HS-5 (cell line): ENCODE measurements around the gene PDZD2.
"Not testable (repeated sequence)": the region's sequence is repeated elsewhere in the genome, so short reads cannot be mapped to it uniquely, and the experiment has no call there.

Source experiments
- DNase-seq: peaks from one replicate; pipeline ENCODE4 v3.0.0-alpha.2; 2012; ENCODE audit warnings: low read depth

Gene PDZD2

DNA sequence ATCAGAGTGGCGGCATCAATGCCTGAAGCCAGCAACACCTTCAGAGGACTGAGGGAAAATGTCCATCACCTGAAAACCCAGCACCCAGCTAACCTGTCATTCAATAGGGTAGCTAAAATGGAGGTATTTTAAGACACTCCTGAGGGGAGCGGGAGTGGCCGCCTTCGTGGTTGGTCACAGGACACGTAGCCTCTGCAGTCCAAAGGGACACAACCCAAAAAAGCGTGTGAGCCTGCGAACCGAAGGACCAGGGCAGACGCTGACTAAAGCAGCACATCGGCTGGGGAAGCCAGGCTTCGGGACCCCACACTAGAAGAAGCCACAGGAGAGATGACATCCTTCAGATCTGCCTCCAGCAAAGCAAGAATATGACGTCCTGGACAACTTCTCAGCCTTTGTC, 464.6 kb downstream of the PDZD2 start:
- no peak for DNase-seq

DNA sequence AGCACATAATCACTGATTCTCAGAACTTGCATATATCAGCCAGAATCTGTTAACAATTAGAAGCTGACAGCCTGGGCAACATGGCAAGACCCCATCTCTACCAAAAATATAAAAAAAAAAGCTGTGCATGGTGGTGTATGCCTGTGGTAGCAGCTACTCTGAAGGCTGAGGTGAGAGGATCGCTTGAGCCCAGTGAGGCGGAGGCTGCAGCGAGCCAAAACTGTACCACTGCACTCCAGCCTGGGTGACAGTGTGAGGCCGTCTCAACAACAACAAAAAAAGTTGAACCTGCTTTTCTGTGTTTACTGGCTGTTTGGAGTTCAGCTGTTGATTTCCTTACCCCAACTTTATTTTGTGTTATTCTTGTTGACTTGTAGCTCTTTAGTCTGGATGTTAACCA, 468.4 kb downstream of the PDZD2 start:
- DNase-seq = no peak

DNA sequence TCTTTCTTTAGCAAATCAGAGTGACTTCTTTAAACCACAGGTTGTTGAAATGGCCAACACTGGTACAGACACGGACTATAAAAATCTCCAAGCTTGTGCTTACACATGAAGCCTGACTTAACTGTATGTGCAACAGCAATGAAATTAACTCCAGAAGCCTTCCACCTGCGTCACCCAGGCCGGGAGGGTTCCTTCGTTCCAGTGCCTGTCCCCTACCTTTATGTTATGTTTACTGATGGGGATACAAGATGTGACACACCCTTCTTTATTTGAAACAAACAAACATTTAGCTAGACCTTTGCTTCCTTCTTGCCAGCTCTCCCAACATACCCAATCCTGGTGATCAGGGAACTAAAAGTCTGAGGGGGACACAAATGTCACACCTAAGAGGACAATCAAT, 469.2 kb downstream of the PDZD2 start:
- DNase-seq = no peak

DNA sequence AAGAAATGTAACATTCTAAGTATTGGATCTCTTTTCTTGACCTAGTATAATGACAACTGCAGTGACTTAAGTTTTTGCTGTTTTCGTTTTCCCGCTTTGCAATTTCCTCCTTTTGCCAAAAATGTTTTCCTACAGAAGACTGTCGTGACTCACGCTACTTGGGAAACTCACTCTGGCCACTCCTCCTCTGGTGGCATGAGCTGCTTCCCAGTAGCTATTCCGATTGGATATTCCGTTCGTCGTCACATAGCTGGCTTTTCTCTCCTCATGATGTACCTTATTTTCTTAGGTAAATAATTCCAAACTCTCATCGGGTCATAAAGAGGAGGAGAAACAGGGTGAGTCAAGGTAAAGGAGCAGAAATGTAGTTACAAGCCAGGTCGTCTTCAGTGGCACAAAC, 470.3 kb downstream of the PDZD2 start:
- no peak for DNase-seq

DNA sequence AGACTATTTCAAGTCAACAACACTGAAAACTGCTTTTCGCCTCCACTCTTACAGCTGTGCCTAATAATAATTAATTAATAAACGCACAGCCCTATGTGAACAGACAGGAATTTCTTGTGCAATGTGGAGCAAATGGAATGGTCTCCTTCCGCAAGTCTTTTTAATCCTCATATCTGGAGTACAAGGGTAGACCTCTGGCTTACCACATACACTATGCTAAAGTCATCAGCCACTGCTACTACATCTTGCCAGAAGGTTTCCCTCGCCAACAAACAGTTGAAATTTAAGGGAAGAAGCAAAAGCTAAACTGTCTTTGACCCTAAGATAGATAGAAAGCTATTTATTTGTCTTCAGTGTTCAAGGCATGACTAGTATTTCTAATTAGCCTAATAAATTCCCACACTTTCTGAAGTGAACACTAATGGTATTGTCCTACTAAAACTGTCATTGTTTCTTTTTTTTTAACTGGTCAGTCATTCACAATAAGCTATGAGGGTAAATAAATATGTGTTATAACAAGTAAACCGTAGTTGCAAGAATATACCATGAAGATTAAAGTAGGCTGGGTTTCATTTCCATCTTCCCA, 471.3 kb downstream of the PDZD2 start:
- DNase-seq = no peak

DNA sequence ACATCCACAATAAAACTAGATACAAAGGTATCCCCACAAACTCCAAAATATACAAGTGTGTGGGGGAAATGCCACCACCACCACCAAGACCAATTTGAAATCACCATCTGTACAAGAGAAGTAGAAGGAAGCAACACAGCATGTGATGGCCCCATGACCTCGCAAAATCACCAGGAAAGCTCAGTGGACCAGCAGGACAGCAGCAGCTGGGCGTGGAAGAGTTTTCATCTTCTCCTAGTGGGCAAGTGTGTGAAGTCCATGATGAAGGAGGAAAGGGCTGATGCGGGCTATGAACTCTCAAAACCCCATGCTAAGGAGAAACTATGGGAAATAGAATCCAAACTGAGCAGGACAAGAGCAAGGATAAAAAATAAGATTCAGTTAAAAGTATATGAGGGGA, 477.1 kb downstream of the PDZD2 start:
- DNase-seq = no peak

DNA sequence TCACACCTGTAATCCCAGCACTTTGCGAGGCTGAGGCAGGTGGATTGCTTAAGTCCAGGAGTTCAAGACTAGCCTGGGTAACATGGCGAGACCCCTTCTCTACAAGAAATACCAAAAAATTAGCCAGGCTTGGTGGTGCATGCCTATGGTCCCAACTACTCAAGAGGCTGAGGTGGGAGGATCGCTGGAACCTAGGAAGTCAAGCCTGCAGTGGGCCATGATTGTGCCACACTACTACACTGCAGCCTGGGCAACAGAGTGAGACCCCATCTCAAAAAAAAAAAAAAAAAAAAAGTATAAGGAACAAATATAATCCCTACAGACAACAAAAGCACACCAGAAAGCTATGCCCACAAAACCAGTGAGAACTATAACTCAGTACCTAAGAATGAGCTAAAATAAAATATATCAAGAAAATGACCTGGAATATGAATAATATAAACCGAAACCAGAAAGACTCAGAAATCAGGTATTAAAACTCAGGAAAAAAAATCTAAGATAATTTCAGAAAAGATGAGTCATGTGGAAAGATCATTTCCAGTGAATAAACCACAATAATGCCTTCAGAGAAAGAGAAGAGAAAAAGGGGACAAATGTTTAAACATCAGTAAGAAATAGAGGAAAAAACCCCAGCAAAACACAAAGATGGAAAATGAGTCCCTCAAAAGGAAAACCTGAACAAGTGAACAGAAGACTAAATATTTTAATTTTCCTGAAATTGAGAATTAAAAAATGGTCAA, 477.8 kb downstream of the PDZD2 start:
- DNase-seq = peak; percentile 18

DNA sequence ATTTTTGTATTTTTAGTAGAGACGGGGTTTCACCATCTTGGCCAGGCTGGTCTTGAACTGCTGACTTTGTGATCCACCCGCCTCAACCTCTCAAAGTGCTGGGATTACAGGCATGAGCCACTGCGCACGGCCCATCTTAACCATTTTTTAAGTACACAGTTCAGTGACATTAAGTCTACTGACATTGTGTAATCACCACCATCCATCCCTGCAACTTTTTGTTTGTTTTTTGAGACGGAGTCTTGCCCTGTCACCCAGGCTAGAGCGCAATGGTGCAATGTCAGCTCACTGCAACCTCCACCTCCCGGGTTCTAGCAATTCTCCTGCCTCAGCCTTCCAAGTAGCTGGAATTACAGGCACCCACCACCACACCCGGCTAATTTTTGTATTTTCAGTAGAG, 480.0 kb downstream of the PDZD2 start:
- not testable (repeated sequence) for DNase-seq

DNA sequence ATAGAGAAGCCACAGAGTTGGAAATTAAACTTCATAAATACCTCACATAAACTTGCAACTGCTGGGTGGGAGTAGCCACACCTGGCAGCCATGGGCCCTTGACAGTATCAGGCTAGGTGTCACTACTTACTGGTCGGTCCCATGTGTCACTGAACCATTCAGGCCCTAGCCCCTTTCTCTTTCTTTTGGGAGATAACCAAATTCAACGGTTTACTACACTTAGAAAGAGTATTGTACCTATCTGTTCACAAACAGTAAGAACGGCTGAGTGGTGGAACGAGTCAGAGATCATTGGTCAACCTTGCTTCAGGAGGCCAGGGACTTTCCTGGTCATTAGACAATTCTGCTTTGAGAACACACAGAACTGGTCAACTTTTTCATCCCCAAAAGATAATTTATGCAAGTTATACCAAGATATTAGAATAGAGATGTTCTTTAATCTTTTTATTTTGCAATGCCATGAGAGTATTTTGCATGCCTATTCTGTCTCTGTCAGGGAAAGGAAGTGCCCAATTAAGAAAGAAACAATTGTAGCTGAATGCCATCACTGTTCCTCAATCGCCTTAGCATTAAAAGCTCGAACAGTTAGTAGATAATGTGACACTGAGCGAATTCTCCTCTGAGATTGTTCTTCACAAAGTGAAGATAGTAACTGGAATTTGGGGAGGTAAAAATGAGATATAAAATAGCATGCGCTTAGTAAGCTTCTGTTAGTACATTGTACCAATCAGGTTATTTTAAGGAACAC, 484.3 kb downstream of the PDZD2 start:
- DNase-seq = no peak

DNA sequence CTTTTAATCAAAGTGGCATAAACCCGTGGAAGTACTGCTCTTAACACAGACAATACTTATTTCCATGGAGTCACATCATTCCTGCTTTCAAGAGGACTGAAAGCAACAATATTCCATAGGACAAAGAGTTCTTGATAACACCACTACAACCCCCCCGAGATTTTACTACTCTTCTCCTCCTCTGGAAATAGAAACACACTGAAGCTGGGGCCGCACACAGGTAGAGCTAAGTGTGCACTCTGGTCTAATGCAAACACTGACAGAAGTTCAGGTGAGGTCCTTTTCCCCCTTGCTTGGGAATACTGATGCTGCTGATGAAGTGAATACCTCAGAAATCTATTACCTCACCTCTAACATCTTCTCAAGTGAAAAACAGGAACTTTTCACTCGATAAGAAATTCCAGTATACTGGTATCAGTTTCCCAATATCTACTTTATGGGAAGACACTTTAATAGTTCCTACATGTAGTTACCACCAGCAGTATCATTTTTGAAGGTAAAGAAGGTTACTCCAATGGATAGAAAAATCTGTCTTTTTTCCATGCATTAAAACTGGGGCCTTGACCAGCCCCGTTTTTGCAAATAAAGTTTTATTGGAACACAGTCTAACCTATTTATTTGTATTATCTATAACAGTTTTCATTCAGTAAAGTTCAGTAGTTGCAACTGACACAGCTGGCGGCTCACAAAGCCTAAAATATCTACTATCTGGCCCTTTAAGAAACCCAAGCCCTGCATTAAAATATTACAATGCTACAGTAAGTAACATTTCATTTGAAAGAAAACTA, 485.2 kb downstream of the PDZD2 start:
- DNase-seq = no peak

DNA sequence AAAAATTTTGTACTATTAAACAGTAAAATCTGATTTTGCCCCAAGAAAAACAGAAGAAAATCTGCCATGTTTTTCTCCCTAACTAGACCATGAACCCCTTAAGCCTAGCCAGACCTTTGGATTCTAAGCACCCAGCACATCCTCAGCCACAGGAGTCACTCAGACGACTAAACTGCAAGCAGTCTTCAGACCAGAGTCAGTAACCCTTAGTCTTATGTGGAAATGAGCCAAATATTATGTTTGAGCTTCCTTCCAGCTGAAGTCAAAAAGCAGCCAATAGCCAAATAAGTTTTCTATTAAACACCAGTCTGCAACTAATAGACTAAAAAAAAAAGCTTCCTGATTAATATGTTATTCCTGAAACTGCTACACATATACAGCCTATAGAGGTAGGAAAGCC, 487.8 kb downstream of the PDZD2 start:
- no peak for DNase-seq

DNA sequence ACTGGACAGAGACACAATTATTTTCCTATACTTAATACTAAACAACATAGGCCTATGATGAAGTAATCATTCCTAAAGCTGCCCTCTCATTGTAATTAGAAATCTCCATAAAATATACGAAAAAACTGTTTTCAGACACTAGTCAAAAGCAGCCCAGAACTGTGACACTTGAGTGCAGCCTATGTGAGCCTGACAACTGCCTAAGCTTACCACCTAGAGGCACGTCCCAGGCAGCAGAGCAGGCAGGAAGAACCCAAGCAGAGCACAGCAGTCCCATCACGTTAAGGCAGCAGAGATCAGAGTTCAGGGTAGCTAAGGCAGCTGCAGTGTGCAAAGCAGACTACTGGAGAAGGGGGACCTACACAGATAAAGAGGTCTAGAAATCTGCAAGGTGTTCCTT, 488.8 kb downstream of the PDZD2 start:
- DNase-seq = no peak

DNA sequence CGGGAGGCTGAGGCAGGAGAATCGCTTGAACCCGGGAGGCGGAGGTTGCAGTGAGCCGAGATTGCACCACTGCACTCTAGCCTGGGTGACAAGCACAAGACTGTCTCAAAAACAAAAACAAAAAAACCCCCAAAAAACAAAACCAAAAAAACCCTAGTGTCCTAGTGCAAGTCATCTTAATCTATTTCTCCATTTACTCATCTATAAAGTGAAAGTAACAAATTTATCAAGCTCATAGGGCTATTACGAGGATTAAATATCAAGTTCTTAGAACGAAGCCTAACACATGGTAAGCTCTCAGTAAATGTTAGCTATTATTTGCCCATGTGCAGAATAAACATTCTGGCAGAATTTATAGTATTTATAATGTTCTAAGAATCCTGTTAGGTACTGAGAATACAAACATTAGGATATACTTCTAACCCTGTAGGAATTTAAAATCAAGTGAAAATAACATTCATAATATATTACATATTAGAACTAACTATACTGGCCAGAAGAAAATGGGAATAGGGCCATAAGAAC, 490.2 kb downstream of the PDZD2 start:
- no peak for DNase-seq

DNA sequence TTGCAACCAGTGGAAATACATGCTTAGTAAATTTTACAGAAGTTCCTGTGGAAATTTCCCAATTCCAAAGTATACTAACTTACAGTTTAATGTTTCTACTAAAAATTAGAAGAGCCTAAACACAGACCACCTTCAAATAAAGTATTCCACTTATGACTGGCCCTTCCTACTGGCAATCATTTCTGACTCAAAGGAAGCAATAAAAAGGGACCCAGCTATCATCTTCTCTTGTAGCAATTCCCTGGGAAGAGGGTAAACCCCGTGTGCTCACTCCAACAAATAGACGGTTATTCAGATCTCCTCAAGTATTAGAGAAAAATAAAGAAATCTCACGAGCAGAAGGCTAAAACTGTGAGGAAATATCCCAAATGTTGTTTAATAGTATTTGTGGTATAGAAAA, 491.9 kb downstream of the PDZD2 start:
- no peak for DNase-seq

DNA sequence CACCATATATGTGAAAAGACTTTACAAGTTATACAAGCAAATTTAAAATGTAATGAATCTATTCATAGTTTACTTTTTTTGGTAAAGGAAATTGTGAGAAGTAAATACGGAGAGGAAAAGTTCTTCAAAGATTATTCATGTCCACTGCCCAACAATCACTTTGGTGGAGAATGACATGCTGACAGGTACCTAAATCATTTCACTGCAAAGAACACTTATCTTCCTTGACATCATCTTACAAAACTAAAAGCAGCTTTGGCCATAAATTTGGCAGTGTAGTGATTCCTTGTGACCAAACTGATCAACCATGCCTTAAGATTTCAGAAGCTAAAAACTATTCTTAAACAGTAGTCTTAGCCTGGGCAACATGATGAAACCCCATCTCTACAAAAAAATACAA, 492.7 kb downstream of the PDZD2 start:
- no peak for DNase-seq

DNA sequence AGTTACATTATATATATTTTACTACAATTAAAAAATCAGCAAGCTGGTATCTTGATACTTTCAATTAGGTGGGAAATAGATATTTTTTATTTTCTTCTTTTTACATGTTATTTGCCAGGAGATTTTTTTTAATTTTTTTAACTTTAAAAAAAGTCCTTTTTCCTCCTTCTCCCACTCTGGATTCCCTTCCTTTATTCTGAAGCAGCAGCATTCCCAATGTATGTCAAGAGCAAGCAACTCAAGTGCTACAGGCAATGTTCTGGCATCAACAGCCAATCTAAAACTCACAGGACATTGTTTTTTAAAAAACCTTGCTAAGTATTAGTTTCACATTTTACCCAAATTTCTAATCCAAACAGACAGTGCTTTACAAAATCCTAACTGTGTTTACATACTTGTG, 493.8 kb downstream of the PDZD2 start:
- no peak for DNase-seq

DNA sequence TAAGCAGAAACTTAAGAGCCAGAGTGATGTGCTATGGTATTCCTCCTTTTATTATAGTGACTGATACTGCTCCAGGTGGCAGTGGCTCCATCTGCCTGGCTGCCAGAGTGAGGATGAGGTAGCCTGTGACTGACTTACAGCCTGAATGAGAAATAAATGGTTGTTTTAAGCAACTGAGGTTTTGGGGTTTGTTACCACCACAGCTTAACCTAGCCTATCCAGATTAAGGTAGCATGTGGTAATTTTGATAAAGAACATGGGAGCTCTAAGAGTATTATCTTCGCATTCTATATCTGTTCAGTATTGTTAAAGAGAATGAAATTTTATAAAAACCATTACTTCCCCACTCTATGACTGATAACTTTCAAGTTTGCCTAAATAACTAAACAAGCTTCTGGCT, 496.2 kb downstream of the PDZD2 start:
- no peak for DNase-seq

DNA sequence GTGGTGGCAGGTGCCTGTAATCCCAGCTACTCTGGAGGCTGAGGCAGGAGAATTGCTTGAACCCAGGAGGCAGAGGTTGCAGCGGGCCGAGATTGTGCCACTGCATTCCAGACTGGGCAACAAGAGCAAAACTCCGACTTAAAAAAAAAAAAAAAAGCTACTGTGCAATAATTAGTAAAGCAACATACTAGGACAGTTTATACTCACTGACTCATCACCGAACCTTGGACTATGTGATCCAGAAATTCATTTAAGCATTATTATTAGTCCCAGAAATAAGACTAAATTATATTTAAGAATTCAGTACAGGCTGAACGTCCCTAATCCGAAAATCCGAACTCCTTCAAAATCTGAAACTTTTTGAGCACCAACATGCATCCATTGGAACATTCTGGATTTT, 497.4 kb downstream of the PDZD2 start:
- DNase-seq = no peak

DNA sequence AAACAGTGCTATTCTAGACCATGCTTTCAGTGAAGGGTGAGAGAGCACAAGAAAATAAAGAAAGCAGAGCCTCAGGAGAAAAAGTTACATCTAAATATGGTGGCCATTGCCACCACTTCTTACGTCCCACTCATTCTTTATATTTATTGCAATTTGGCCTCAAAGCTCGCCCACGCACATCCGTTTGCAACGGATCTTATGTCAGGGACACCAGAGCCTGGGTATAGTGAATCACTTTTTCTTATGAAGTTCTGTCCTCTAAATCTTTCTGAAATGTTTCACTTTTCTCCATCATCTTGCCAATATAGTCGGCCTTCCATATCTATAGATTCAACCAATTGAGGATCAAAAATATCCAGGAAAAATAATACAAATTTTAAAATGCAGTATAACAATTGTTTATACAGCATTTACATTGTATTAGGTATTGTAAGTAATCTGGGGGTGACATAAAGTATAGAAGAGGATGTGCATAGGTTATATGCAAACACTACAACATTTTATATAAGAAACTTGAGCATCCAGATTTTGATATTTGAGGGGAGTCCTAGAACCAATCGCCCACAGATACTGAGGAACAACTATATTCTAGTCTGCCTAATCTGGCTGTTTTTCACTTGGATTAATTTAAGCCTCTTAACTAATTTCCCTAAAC, 500.0 kb downstream of the PDZD2 start:
- DNase-seq = no peak

DNA sequence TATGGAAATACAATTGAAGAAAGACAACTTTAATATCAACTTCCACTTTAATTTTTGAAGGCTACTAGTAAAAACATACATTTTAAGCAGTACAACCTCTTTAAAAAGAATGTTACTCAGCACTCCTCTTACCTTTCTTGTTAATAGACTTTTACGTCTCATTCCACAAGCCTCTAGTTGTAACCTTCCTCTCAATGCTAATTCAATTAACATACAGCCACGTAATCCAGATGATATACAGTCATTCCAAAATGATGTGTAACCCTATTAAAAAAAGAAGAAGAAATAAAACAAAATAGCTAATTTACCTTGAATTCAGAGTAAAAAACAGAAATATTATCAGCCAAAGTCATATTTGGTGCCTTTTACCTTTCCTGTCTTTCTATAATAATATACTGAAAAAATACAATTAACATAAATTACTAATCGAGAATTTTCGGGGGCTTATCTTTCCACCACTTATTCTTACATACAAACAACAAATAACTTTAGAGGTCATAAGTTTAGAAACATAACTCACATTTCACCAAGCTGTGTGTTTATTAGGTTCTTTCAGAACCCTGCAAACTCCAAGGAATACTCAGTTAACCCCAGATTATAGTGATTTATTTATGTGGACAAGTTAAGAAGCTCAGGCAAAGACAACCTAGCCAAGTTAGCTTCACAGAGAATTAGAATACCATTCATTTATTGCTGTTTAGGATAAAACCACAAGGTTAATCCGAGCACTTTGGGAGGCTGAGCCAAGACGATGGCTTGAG, 504.9 kb downstream of the PDZD2 start:
- no peak for DNase-seq
